HUES64 (cell line): ENCODE results near the gene TOR1AIP1.

Experiments used
- H3K27ac ChIP-seq: 2 replicates; pipeline ENCODE4 v1.7.0; 2013; ENCODE audit warnings: low read depth, low read length, inconsistent platforms
- H3K27me3 ChIP-seq: 2 replicates; pipeline ENCODE4 v1.6.1; 2013; ENCODE audit warnings: mild to moderate bottlenecking, low read length; ENCODE audit not compliant: insufficient read depth
- H3K36me3 ChIP-seq: 2 replicates; pipeline ENCODE4 v1.6.1; 2013; ENCODE audit warnings: mild to moderate bottlenecking, low read length; ENCODE audit not compliant: insufficient read depth
- H3K4me1 ChIP-seq: 2 replicates; pipeline ENCODE4 v1.6.1; 2013; ENCODE audit warnings: mild to moderate bottlenecking, low read length, moderate library complexity; ENCODE audit not compliant: insufficient read depth
- H3K4me3 ChIP-seq: 2 replicates; pipeline ENCODE4 v1.5.1; 2013; ENCODE audit warnings: mild to moderate bottlenecking, low read length, moderate library complexity
- H3K9ac ChIP-seq: 2 replicates; pipeline ENCODE4 v1.6.1; 2013; ENCODE audit warnings: mild to moderate bottlenecking, low read depth, low read length
- H3K9me3 ChIP-seq: 2 replicates; pipeline ENCODE4 v1.6.1; 2013; ENCODE audit warnings: low read depth, low read length; ENCODE audit not compliant: insufficient read depth
- WGBS: fragments of 150-250, 120-280 bp; methylation state at CpG from one replicate; pipeline ENCODE4 v1.1.7; 2013; ENCODE audit warnings: missing lambda C conversion rate; 5-methylcytosine and 5-hydroxymethylcytosine counted together

The TOR1AIP1 gene

GRCh38 chr1:179866616-179867015 lies 15.5 kb upstream of the TOR1AIP1 start:
- Histone ChIP-seq H3K4me3 (no peak overlapping the region), H3K9me3 (no peaks in the 10 kb centered on the region; the same call in 1 of the 2 replicates), H3K27ac (no peak overlapping the region), H3K36me3 (peaks cover 76% of the 10 kb centered on the region), H3K4me1 (peaks cover 4% of the 10 kb centered on the region; the same call in 1 of the 2 replicates), H3K9ac (no peak overlapping the region), H3K27me3 (no peaks in the 10 kb centered on the region)
- 98% methylated on average over 7 of the region's 7 CpGs for WGBS

GRCh38 chr1:179867493-179868330 lies 14.4 kb upstream of the TOR1AIP1 start:
- WGBS = 71% methylated on average over 1 of the region's 1 CpG
- H3K27ac ChIP-seq = no peak overlapping the region
- no peaks in the 10 kb centered on the region; the same call in 1 of the 2 replicates for H3K9me3 ChIP-seq
- H3K9ac ChIP-seq = no peak overlapping the region
- peaks cover 4% of the 10 kb centered on the region; the same call in 1 of the 2 replicates for H3K4me1 ChIP-seq
- no peaks in the 10 kb centered on the region for H3K27me3 ChIP-seq
- no peak overlapping the region for H3K4me3 ChIP-seq
- peaks cover 73% of the 10 kb centered on the region for H3K36me3 ChIP-seq

- Histone ChIP-seq H3K9ac (no peak overlapping the region), H3K4me1 (peaks cover 4% of the 10 kb centered on the region; the same call in 1 of the 2 replicates), H3K4me3 (no peak overlapping the region), H3K27me3 (no peaks in the 10 kb centered on the region), H3K27ac (no peak overlapping the region), H3K36me3 (peaks cover 74% of the 10 kb centered on the region), H3K9me3 (no peaks in the 10 kb centered on the region)
- WGBS = 100% methylated on average over 1 of the region's 1 CpG
Observed at GRCh38 chr1:179870870-179871269, 11.2 kb upstream of the TOR1AIP1 start.

GRCh38 chr1:179871940-179872339 lies 10.1 kb upstream of the TOR1AIP1 start:
- 93% methylated on average over 1 of the region's 1 CpG for WGBS
- Histone ChIP-seq H3K27me3 (no peaks in the 10 kb centered on the region), H3K4me1 (peaks cover 4% of the 10 kb centered on the region; the same call in 1 of the 2 replicates), H3K36me3 (peaks cover 65% of the 10 kb centered on the region), H3K9me3 (no peaks in the 10 kb centered on the region), H3K9ac (no peak overlapping the region), H3K4me3 (no peak overlapping the region), H3K27ac (no peak overlapping the region)

GRCh38 chr1:179872558-179872957 lies 9.5 kb upstream of the TOR1AIP1 start:
- Histone ChIP-seq H3K27me3 (no peaks in the 10 kb centered on the region), H3K36me3 (peaks cover 59% of the 10 kb centered on the region), H3K4me1 (peaks cover 4% of the 10 kb centered on the region; the same call in 1 of the 2 replicates), H3K9ac (no peak overlapping the region), H3K4me3 (no peak overlapping the region), H3K9me3 (no peaks in the 10 kb centered on the region), H3K27ac (no peak overlapping the region)
- 96% methylated on average over 5 of the region's 5 CpGs for WGBS

GRCh38 chr1:179873438-179873851 lies 8.6 kb upstream of the TOR1AIP1 start:
- Histone ChIP-seq H3K4me3 (no peak overlapping the region), H3K9me3 (no peaks in the 10 kb centered on the region), H3K27me3 (no peaks in the 10 kb centered on the region), H3K9ac (no peak overlapping the region), H3K4me1 (no peaks in the 10 kb centered on the region; the same call in 1 of the 2 replicates), H3K36me3 (peaks cover 52% of the 10 kb centered on the region), H3K27ac (no peak overlapping the region)
- 95% methylated on average over 1 of the region's 2 CpGs for WGBS

GRCh38 chr1:179875596-179876299 lies 6.3 kb upstream of the TOR1AIP1 start:
- peak overlapping the region; percentile 87; the same call in 1 of the 2 replicates for H3K4me3 ChIP-seq
- peaks cover 35% of the 10 kb centered on the region for H3K36me3 ChIP-seq
- no peaks in the 10 kb centered on the region for H3K9me3 ChIP-seq
- H3K4me1 ChIP-seq = no peaks in the 10 kb centered on the region; the same call in 1 of the 2 replicates
- H3K9ac ChIP-seq = no peak overlapping the region
- WGBS = 97% methylated on average over 3 of the region's 4 CpGs
- H3K27ac ChIP-seq = no peak overlapping the region
- no peaks in the 10 kb centered on the region for H3K27me3 ChIP-seq

- Histone ChIP-seq H3K36me3 (peaks cover 35% of the 10 kb centered on the region), H3K9me3 (no peaks in the 10 kb centered on the region), H3K9ac (no peak overlapping the region; the same call in 1 of the 2 replicates), H3K4me1 (peaks cover 3% of the 10 kb centered on the region; the same call in 1 of the 2 replicates), H3K4me3 (peak overlapping the region; percentile 87), H3K27me3 (no peaks in the 10 kb centered on the region), H3K27ac (no peak overlapping the region)
- 84% methylated on average over 3 of the region's 3 CpGs for WGBS
Observed at GRCh38 chr1:179876300-179876715, 5.8 kb upstream of the TOR1AIP1 start.

GRCh38 chr1:179877586-179878265 lies 4.4 kb upstream of the TOR1AIP1 start, which contains the start of gene TOR1AIP2:
TOR1AIP2 (minus strand) TSS chr1:179877803; CDS start chr1:179852665, 25,138 bp downstream.
- peak within 1 kb of the TSS; percentile 87 for H3K4me3 ChIP-seq
- H3K36me3 ChIP-seq = peaks cover 30% of the 10 kb centered on the region
- H3K9me3 ChIP-seq = no peaks in the 10 kb centered on the region
- peaks cover 7% of the 10 kb centered on the region; the same call in 1 of the 2 replicates for H3K4me1 ChIP-seq
- no peaks in the 10 kb centered on the region for H3K27me3 ChIP-seq
- 3% methylated on average over 30 of the region's 31 CpGs for WGBS
- H3K27ac ChIP-seq = no peak within 1 kb of the TSS
- H3K9ac ChIP-seq = peak within 1 kb of the TSS; percentile 81

- Histone ChIP-seq H3K4me1 (peaks cover 13% of the 10 kb centered on the region), H3K27ac (no peak overlapping the region), H3K4me3 (no peak overlapping the region), H3K9me3 (no peaks in the 10 kb centered on the region), H3K36me3 (peaks cover 13% of the 10 kb centered on the region), H3K27me3 (no peaks in the 10 kb centered on the region), H3K9ac (no peak overlapping the region)
- 96% methylated on average over 2 of the region's 2 CpGs for WGBS
Observed at GRCh38 chr1:179879797-179880196, 2.3 kb upstream of the TOR1AIP1 start.
